Effector memory CD8-positive, alpha-beta T cell (primary cell): ENCODE measurements around the gene DENND1B.
A peak's percentile ranks its signal among the peaks of the same experiment; 100 is the strongest.
"Not testable (repeated sequence)": the region's sequence is repeated elsewhere in the genome, so short reads cannot be mapped to it uniquely, and the experiment has no call there.

Experiments
- ATAC-seq: fragments of 150-1000 bp; cut with Tn5 transposase; replicated peaks from 2 replicates; pipeline ENCODE4 v1.10.0; 2021; ENCODE audit warnings: mild to moderate bottlenecking, moderate library complexity
- DNase-seq, 3 experiments: peaks; one replicate each; pipeline ENCODE4 v3.0.0; 2021
- H3K27ac Mint-ChIP-seq, 2 donors: one replicate each; pipeline ENCODE4 v1.8.0; 2022; ENCODE audit warnings: mild to moderate bottlenecking in 2 of 2, mixed read lengths in 2 of 2, moderate library complexity in 2 of 2
- H3K27me3 Mint-ChIP-seq, 2 donors: one replicate each; pipeline ENCODE4 v1.8.0; 2022; ENCODE audit warnings: mixed read lengths in 2 of 2
- H3K36me3 Mint-ChIP-seq: one replicate; pipeline ENCODE4 v1.8.0; 2022; ENCODE audit warnings: mild to moderate bottlenecking, moderate library complexity, mixed read lengths; ENCODE audit not compliant: insufficient read depth
- H3K4me1 Mint-ChIP-seq, 2 donors: one replicate each; pipeline ENCODE4 v1.8.0; 2022; ENCODE audit warnings: low read depth in 2 of 2, mixed read lengths in 2 of 2
- H3K4me3 Mint-ChIP-seq, 2 donors: one replicate each; pipeline ENCODE4 v1.8.0; 2022; ENCODE audit warnings: mild to moderate bottlenecking in 2 of 2, mixed read lengths in 2 of 2, moderate library complexity in 2 of 2
- H3K9me3 Mint-ChIP-seq, 2 donors: one replicate each; pipeline ENCODE4 v1.8.0; 2022; ENCODE audit warnings: mixed read lengths in 2 of 2

DENND1B gene

GRCh38 chr1:197491505-197491904 lies 283.8 kb downstream of the DENND1B start:
- not testable (repeated sequence) for DNase-seq, ATAC-seq, H3K4me1 Mint-ChIP-seq, H3K4me3 Mint-ChIP-seq, H3K9me3 Mint-ChIP-seq, H3K27ac Mint-ChIP-seq, H3K36me3 Mint-ChIP-seq
- H3K27me3 Mint-ChIP-seq, result peaks cover 43 to 59% of the 10 kb centered on the region in 2 donors

GRCh38 chr1:197486946-197487345 lies 288.3 kb downstream of the DENND1B start:
- peaks cover 3% of the 10 kb centered on the region for H3K36me3 Mint-ChIP-seq
- no peaks in the 10 kb centered on the region for H3K4me1 Mint-ChIP-seq
- DNase-seq (no peak), ATAC-seq (no peak)
- no peaks in the 10 kb centered on the region for H3K9me3 Mint-ChIP-seq
- peaks cover 38 to 68% of the 10 kb centered on the region in 2 donors for H3K27me3 Mint-ChIP-seq
- no peak overlapping the region for H3K27ac Mint-ChIP-seq
- no peak overlapping the region for H3K4me3 Mint-ChIP-seq

- Mint-ChIP-seq H3K9me3 (no peaks in the 10 kb centered on the region), H3K4me1 (peaks cover 4 to 9% of the 10 kb centered on the region in 2 donors), H3K27ac (no peak overlapping the region), H3K36me3 (peaks cover 3% of the 10 kb centered on the region), H3K4me3 (no peak overlapping the region), H3K27me3 (peaks cover 26 to 58% of the 10 kb centered on the region in 2 donors)
- ATAC-seq (no peak), DNase-seq (no peak)
Observed at GRCh38 chr1:197485790-197486189, 289.5 kb downstream of the DENND1B start.

GRCh38 chr1:197481101-197481500 lies 294.2 kb downstream of the DENND1B start:
- peaks cover 4 to 9% of the 10 kb centered on the region in 2 donors for H3K4me1 Mint-ChIP-seq
- no peak overlapping the region for H3K4me3 Mint-ChIP-seq
- DNase-seq, result no peak

GRCh38 chr1:197480446-197480845 lies 294.8 kb downstream of the DENND1B start:
- Mint-ChIP-seq H3K27ac (no peak overlapping the region), H3K4me3 (no peak overlapping the region), H3K9me3 (no peaks in the 10 kb centered on the region), H3K27me3 (peaks cover 6 to 22% of the 10 kb centered on the region in 2 donors), H3K36me3 (no peaks in the 10 kb centered on the region), H3K4me1 (peaks cover 4 to 9% of the 10 kb centered on the region in 2 donors)
- ATAC-seq (no peak), DNase-seq (no peak)

More at GRCh38 chr1:197481101-197481500, 294.2 kb downstream of the DENND1B start:
- H3K27ac Mint-ChIP-seq, result peak overlapping the region in 1 of 2 donors; percentile 59
- no peaks in the 10 kb centered on the region for H3K36me3 Mint-ChIP-seq
- H3K9me3 Mint-ChIP-seq, result no peaks in the 10 kb centered on the region
- H3K27me3 Mint-ChIP-seq, result peaks cover 12 to 24% of the 10 kb centered on the region in 2 donors
- peak; percentile 58 for ATAC-seq

- Mint-ChIP-seq H3K4me1 (peaks cover 0 to 3% of the 10 kb centered on the region in 2 donors), H3K9me3 (no peaks in the 10 kb centered on the region), H3K27me3 (peaks cover 8 to 23% of the 10 kb centered on the region in 2 donors), H3K36me3 (no peaks in the 10 kb centered on the region), H3K27ac (no peak overlapping the region), H3K4me3 (no peak overlapping the region)
- no peak for ATAC-seq
- DNase-seq, result no peak
Observed at GRCh38 chr1:197472141-197472540, 303.1 kb downstream of the DENND1B start.

- ATAC-seq, result no peak
- Mint-ChIP-seq H3K27me3 (peaks cover 8 to 19% of the 10 kb centered on the region in 2 donors), H3K9me3 (no peaks in the 10 kb centered on the region), H3K27ac (no peak overlapping the region), H3K4me1 (peaks cover 0 to 3% of the 10 kb centered on the region in 2 donors), H3K4me3 (no peak overlapping the region), H3K36me3 (no peaks in the 10 kb centered on the region)
- no peak for DNase-seq
Observed at GRCh38 chr1:197471248-197471985, 303.9 kb downstream of the DENND1B start.

- H3K9me3 Mint-ChIP-seq, result no peaks in the 10 kb centered on the region
- no peak for DNase-seq
- H3K36me3 Mint-ChIP-seq, result no peaks in the 10 kb centered on the region
- ATAC-seq, result no peak
- no peak overlapping the region for H3K27ac Mint-ChIP-seq
- H3K27me3 Mint-ChIP-seq, result peaks cover 8 to 19% of the 10 kb centered on the region in 2 donors
- H3K4me1 Mint-ChIP-seq, result peaks cover 0 to 3% of the 10 kb centered on the region in 2 donors
- H3K4me3 Mint-ChIP-seq, result no peak overlapping the region
Observed at GRCh38 chr1:197470330-197470729, 304.9 kb downstream of the DENND1B start.

- Mint-ChIP-seq H3K9me3 (no peaks in the 10 kb centered on the region), H3K27me3 (peaks cover 8 to 19% of the 10 kb centered on the region in 2 donors), H3K4me1 (peaks cover 0 to 3% of the 10 kb centered on the region in 2 donors), H3K27ac (no peak overlapping the region), H3K4me3 (no peak overlapping the region), H3K36me3 (no peaks in the 10 kb centered on the region)
- ATAC-seq (no peak), DNase-seq (no peak)
Observed at GRCh38 chr1:197469620-197470210, 305.6 kb downstream of the DENND1B start.

- peaks cover 15 to 19% of the 10 kb centered on the region in 2 donors for H3K27me3 Mint-ChIP-seq
- H3K4me3 Mint-ChIP-seq, result no peak overlapping the region
- H3K36me3 Mint-ChIP-seq, result no peaks in the 10 kb centered on the region
- H3K9me3 Mint-ChIP-seq, result no peaks in the 10 kb centered on the region
- no peak for DNase-seq
- no peak overlapping the region for H3K27ac Mint-ChIP-seq
- H3K4me1 Mint-ChIP-seq, result peaks cover 0 to 3% of the 10 kb centered on the region in 2 donors
- no peak for ATAC-seq
Observed at GRCh38 chr1:197468543-197469175, 306.6 kb downstream of the DENND1B start.

GRCh38 chr1:197467881-197468280 lies 307.4 kb downstream of the DENND1B start:
- ATAC-seq (no peak), DNase-seq (no peak)
- Mint-ChIP-seq H3K9me3 (no peaks in the 10 kb centered on the region), H3K4me1 (peaks cover 0 to 3% of the 10 kb centered on the region in 2 donors), H3K27ac (no peak overlapping the region), H3K4me3 (no peak overlapping the region), H3K27me3 (peaks cover 18 to 19% of the 10 kb centered on the region in 2 donors), H3K36me3 (no peaks in the 10 kb centered on the region)

GRCh38 chr1:197466813-197467212 lies 308.5 kb downstream of the DENND1B start:
- Mint-ChIP-seq H3K4me3 (no peak overlapping the region), H3K27ac (no peak overlapping the region), H3K36me3 (no peaks in the 10 kb centered on the region), H3K9me3 (no peaks in the 10 kb centered on the region), H3K27me3 (peaks cover 14 to 18% of the 10 kb centered on the region in 2 donors), H3K4me1 (peaks cover 0 to 3% of the 10 kb centered on the region in 2 donors)
- ATAC-seq (no peak), DNase-seq (no peak)

GRCh38 chr1:197465528-197466327 lies 309.6 kb downstream of the DENND1B start:
- Mint-ChIP-seq H3K36me3 (no peaks in the 10 kb centered on the region), H3K27ac (no peak overlapping the region), H3K27me3 (peaks cover 14 to 18% of the 10 kb centered on the region in 2 donors), H3K4me3 (no peak overlapping the region), H3K4me1 (peaks cover 0 to 3% of the 10 kb centered on the region in 2 donors), H3K9me3 (no peaks in the 10 kb centered on the region)
- DNase-seq, result no peak
- ATAC-seq, result no peak
